Loucy (cell line): Measurements from ENCODE around the gene MRPL39.

ENCODE experiments used
- EZH2phosphoT487 ChIP-seq: fragments of 200-600 bp; IDR thresholded peaks from 2 replicates; pipeline ENCODE4 v1.6.1; 2018; ENCODE audit warnings: antibody characterized with exemption, mild to moderate bottlenecking, moderate library complexity, borderline replicate concordance
- TF ChIP-seq, protein P1 (sequence below): fragments of 200-600 bp; sonication (generic); conservative IDR thresholded peaks from 2 replicates; pipeline ENCODE4 v1.5.1; 2014; ENCODE audit warnings: mild to moderate bottlenecking, antibody characterized with exemption, low read length

DNA sequence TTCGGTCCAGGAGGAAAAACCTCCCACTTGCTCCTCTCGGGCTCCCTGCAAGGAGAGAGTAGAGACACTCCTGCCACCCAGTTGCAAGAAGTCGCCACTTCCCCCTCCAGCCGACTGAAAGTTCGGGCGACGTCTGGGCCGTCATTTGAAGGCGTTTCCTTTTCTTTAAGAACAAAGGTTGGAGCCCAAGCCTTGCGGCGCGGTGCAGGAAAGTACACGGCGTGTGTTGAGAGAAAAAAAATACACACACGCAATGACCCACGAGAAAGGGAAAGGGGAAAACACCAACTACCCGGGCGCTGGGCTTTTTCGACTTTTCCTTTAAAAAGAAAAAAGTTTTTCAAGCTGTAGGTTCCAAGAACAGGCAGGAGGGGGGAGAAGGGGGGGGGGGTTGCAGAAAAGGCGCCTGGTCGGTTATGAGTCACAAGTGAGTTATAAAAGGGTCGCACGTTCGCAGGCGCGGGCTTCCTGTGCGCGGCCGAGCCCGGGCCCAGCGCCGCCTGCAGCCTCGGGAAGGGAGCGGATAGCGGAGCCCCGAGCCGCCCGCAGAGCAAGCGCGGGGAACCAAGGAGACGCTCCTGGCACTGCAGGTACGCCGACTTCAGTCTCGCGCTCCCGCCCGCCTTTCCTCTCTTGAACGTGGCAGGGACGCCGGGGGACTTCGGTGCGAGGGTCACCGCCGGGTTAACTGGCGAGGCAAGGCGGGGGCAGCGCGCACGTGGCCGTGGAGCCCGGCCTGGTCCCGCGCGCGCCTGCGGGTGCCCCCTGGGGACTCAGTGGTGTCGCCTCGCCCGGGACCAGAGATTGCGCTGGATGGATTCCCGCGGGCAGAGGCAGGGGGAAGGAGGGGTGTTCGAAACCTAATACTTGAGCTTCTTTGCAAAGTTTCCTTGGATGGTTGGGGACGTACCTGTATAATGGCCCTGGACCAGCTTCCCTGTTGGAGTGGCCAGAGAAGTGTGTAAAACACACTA is 45.3 kb downstream of the MRPL39 start:
- TF ChIP-seq, protein P1, sequence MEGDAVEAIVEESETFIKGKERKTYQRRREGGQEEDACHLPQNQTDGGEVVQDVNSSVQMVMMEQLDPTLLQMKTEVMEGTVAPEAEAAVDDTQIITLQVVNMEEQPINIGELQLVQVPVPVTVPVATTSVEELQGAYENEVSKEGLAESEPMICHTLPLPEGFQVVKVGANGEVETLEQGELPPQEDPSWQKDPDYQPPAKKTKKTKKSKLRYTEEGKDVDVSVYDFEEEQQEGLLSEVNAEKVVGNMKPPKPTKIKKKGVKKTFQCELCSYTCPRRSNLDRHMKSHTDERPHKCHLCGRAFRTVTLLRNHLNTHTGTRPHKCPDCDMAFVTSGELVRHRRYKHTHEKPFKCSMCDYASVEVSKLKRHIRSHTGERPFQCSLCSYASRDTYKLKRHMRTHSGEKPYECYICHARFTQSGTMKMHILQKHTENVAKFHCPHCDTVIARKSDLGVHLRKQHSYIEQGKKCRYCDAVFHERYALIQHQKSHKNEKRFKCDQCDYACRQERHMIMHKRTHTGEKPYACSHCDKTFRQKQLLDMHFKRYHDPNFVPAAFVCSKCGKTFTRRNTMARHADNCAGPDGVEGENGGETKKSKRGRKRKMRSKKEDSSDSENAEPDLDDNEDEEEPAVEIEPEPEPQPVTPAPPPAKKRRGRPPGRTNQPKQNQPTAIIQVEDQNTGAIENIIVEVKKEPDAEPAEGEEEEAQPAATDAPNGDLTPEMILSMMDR = peak; percentile 32; the same call in 1 of the 2 replicates
- no peak for TF ChIP-seq EZH2phosphoT487
